Esophagus squamous epithelium (tissue), 5 donors: ENCODE results near the gene WWC1. TPM values are rescaled to one million over a fixed set of nuclear protein-coding genes. Genes with fewer than 3 reads are reported as not detected.

Experiments
- DNase-seq: peaks from one replicate; lab custom pipeline; 2025; lab: John Stamatoyannopoulos, UW
- H3K27ac ChIP-seq, 4 donors: fragments of 200-600 bp; sonication (generic); one replicate each; pipeline ENCODE4 v1.5.1; 2016 to 2019; ENCODE audit warnings: mild to moderate bottlenecking in 1 of 4
- H3K27me3 ChIP-seq, 4 donors: fragments of 200-600 bp; sonication (generic); 1 replicate in 3 of 4; 2 replicates in 1 of 4; pipeline versions ENCODE4 v1.5.1 to v1.6.0; 2017 to 2021; ENCODE audit warnings: antibody characterized with exemption in 1 of 4
- H3K36me3 ChIP-seq, 3 donors: fragments of 200-600 bp; sonication (generic); one replicate each; pipeline ENCODE4 v1.5.1; 2016 to 2019
- H3K4me1 ChIP-seq, 3 donors: fragments of 200-600 bp; sonication (generic); one replicate each; pipeline ENCODE4 v1.5.1; 2017 to 2019
- H3K4me3 ChIP-seq, 4 donors: fragments of 200-600 bp; sonication (generic); 1 replicate in 3 of 4; 2 replicates in 1 of 4; pipeline ENCODE4 v1.5.1; 2016 to 2019; ENCODE audit warnings: mild to moderate bottlenecking in 2 of 4, moderate library complexity in 1 of 4
- H3K9me3 ChIP-seq, 3 donors: fragments of 200-600 bp; sonication (generic); one replicate each; pipeline ENCODE4 v1.5.1; 2016 to 2019
- CTCF ChIP-seq, 6 experiments: fragments of 450-650 bp in 4 of 6; fragments of 200-600 bp in 2 of 6; sonication (generic) in 2 of 6; IDR thresholded peaks; one replicate each; pipeline ENCODE4 v1.5.1; 2016 to 2019; ENCODE audit warnings: antibody characterized with exemption in 6 of 6, mild to moderate bottlenecking in 4 of 6, moderate library complexity in 4 of 6
- POLR2A ChIP-seq, 4 donors: fragments of 450-650 bp; IDR thresholded peaks; one replicate each; pipeline ENCODE4 v1.6.1; 2017; ENCODE audit warnings: antibody characterized with exemption in 4 of 4, mild to moderate bottlenecking in 4 of 4, moderate library complexity in 3 of 4
- WGBS, 2 donors: methylation state at CpG; one replicate each; pipeline ENCODE4 v1.1.5; 2018; 5-methylcytosine and 5-hydroxymethylcytosine counted together
- intact Hi-C: fragments of 100-400 bp; cut with DNase I; formaldehyde crosslinking; loops from one replicate; pipeline ENCODE4 v1.15.0; 2022
- total RNA-seq, 4 donors: library from RNA; depleted of rRNA; stranded (reverse); fragments of >200 nt; gene quantifications; one replicate each; pipeline ENCODE4 v1.1.0, GENCODE V29; 2016
- donor health status: DM: yes; HTN: yes; CAD: no.

Gene WWC1
- total RNA-seq, 4 donors from 2014 or later: 14.4 to 25.0 (median 16.1) TPM

DNA sequence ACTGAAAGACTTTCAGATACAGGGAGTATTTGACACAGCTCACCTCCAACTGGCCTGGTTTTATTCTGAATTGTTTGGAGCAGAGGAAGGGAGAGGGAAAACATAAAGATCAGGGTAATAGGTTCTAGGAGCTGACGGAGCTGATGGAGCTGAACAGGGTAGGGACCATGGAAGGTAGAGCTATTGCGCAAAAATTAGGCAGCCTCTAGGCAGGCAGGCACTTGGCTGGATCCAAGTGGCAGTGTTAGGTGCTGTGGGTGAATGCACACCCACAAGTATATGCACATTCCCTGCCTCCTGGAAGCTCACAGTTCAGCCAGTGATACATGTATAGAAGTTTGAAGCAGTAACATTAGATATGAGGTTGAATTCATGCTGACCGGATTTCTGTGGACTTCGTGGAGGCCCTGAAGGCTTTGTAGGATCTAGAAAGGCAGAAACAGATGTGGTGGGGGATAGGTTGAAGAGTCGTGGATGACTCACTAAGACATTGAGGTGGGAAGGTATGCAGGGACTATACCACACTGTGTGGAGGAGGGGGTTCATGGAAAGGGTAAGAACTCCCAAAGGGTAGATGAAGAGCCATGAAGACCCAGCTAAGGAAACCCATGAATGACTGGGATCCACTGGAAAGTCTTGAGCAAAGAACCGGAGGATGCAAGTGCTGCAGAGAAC, 50.8 kb downstream of the WWC1 start:
- Histone ChIP-seq H3K27ac (no peak overlapping the region), H3K4me3 (no peak overlapping the region), H3K27me3 (no peaks in the 10 kb centered on the region), H3K4me1 (peaks cover 6 to 20% (median 13%) of the 10 kb centered on the region in 3 donors), H3K36me3 (no peaks in the 10 kb centered on the region), H3K9me3 (no peaks in the 10 kb centered on the region)
- WGBS, 2 donors: 82 to 91% methylated on average over 5 to 6 of the region's 6 CpGs
- no peak for TF ChIP-seq POLR2A (IDR thresholded peaks at IDR 0.05)
- no peak for TF ChIP-seq CTCF (IDR thresholded peaks at IDR 0.05)
- intact Hi-C loops: no loop called here
- no peak for DNase-seq

- Histone ChIP-seq H3K9me3 (no peaks in the 10 kb centered on the region), H3K27ac (no peak overlapping the region), H3K27me3 (no peaks in the 10 kb centered on the region), H3K4me3 (no peak overlapping the region), H3K36me3 (no peaks in the 10 kb centered on the region), H3K4me1 (peaks cover 10 to 27% (median 14%) of the 10 kb centered on the region in 3 donors)
- DNase-seq: no peak
- WGBS, 2 donors: 75 to 92% methylated on average over 3 of the region's 3 CpGs
- intact Hi-C loops: no loop called here
- TF ChIP-seq CTCF (IDR thresholded peaks at IDR 0.05): no peak
- TF ChIP-seq POLR2A (IDR thresholded peaks at IDR 0.05): no peak
Observed at GRCh38 chr5:168342985-168343384, 51.5 kb downstream of the WWC1 start.

- no peak overlapping the region for H3K4me3 ChIP-seq
- H3K27me3 ChIP-seq: no peaks in the 10 kb centered on the region
- H3K36me3 ChIP-seq: no peaks in the 10 kb centered on the region
- intact Hi-C loops: no loop called here
- DNase-seq: no peak
- H3K27ac ChIP-seq: peak overlapping the region; percentile 30 to 79 (median 43)
- TF ChIP-seq POLR2A (IDR thresholded peaks at IDR 0.05): no peak
- TF ChIP-seq CTCF (IDR thresholded peaks at IDR 0.05): no peak
- 23 to 30% methylated on average over 3 of the region's 3 CpGs for WGBS, 2 donors
- H3K9me3 ChIP-seq: no peaks in the 10 kb centered on the region
- peaks cover 10 to 35% (median 17%) of the 10 kb centered on the region in 3 donors for H3K4me1 ChIP-seq
Observed at GRCh38 chr5:168346417-168346816, 55.0 kb downstream of the WWC1 start.

- TF ChIP-seq CTCF (IDR thresholded peaks at IDR 0.05) (no peak), POLR2A (IDR thresholded peaks at IDR 0.05) (no peak)
- Histone ChIP-seq H3K27me3 (no peaks in the 10 kb centered on the region), H3K36me3 (no peaks in the 10 kb centered on the region), H3K4me3 (no peak overlapping the region), H3K4me1 (peaks cover 10 to 35% (median 17%) of the 10 kb centered on the region in 3 donors), H3K27ac (peak overlapping the region in 3 of 4 donors; percentile 8 to 79 (median 50)), H3K9me3 (no peaks in the 10 kb centered on the region)
- no peak for DNase-seq
- intact Hi-C loops: no loop called here
- 76 to 82% methylated on average over 7 of the region's 8 CpGs for WGBS, 2 donors
Observed at GRCh38 chr5:168347368-168348083, 56.1 kb downstream of the WWC1 start.

- Histone ChIP-seq H3K4me3 (no peak overlapping the region), H3K36me3 (no peaks in the 10 kb centered on the region), H3K4me1 (peaks cover 10 to 39% (median 18%) of the 10 kb centered on the region in 3 donors), H3K9me3 (no peaks in the 10 kb centered on the region), H3K27ac (peak overlapping the region in 2 of 4 donors; percentile 21 to 57), H3K27me3 (no peaks in the 10 kb centered on the region)
- 51 to 60% methylated on average over 1 to 4 of the region's 5 CpGs for WGBS, 2 donors
- no peak for DNase-seq
- intact Hi-C loops: no loop called here
- no peak for TF ChIP-seq POLR2A (IDR thresholded peaks at IDR 0.05)
- peak in 1 of 6 experiments; percentile 37 for TF ChIP-seq CTCF (IDR thresholded peaks at IDR 0.05)
Observed at GRCh38 chr5:168348084-168348414, 56.6 kb downstream of the WWC1 start.
